ENCODE data around the gene TOLLIP.
"Not testable (repeated sequence)": the region's sequence is repeated elsewhere in the genome, so short reads cannot be mapped to it uniquely, and the experiment has no call there.

TOLLIP gene

DNA sequence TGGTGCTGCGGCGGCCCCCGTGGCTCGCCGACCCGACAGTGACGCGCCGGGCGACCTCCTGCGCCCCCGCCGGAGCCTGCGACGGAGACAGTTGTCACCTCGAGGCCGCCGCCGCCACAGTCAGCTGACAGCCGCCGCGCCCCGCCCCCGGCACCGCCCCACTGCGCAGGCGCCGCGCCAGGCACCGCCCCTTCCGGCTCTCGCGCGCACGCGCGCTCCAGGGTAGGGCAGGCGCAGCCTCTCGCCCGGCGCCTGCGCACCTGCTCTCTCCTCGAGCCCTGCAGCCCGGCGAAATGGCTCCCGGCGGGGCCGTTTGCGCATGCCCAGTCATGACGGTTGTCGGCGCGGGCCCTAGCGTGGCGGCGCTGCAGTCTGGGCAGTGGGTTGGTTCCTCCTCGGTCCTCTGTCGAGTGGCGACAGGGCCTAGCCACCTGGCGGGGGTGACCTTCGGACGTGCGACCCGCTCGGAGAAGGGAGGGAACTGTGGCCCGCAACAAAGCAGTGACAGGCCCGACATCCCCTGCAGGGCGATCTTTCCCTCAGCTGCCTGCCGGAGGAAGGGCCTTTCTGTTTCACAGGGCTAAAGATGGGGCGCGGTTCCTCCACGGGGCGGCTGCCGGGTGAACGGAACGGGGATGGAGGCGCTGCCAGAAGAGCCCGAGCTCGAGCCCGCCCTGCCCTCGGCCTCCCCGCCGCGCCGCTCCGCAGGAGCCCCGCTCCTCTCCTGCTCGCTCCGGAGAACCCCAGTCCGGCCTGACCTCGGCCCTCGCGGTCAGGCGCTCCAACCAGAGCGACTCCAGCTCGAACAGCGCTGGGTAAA lies at the start of gene TOLLIP:
TOLLIP (minus strand) TSS at position 135 of the 820 bp plus-strand sequence; CDS start at position 1, 134 bp downstream.
- DNase-seq (ENCODE audit: low read depth), result peak; percentile 96

DNA sequence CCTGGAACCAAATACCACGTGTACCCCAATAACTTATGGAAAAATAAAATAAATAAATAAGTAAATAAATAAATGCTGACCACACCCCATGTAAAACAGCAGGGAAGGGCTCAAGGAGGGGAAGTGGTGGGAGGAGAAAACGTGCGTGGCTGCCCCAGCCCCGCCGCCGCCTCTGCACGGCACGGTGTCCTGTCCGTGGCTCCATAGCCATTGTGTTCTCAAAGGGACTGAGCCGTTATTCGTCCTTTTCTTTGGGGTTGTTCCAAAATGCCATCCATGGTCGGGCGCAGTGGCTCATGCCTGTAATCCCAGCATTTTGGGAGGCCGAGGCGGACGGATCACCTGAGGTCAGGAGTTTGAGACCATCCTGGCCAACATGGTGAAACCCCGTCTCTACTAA lies 49.5 kb upstream of the TOLLIP start:
- not testable (repeated sequence) for DNase-seq (ENCODE audit: low read depth)

DNA sequence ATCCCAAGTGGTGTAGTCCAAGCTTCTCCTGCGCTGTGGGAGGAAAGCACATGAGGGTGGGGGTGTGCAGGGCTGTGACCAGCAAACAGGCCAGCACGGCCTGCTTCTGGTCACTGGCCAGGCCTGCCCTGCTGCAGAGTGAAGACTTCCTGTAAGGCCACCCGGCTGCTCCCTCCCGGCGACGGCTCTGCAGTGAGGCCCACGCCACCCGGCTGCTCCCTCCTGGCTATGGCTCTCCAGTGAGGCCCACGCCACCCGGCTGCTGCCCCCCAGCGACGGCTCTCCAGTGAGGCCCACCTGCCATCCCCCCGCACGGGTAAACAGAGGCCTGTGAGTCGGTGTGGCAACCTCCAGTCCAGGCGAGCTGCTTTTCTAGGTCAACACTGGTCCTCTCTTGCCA lies 48.9 kb upstream of the TOLLIP start:
- DNase-seq (ENCODE audit: low read depth), result no peak

DNA sequence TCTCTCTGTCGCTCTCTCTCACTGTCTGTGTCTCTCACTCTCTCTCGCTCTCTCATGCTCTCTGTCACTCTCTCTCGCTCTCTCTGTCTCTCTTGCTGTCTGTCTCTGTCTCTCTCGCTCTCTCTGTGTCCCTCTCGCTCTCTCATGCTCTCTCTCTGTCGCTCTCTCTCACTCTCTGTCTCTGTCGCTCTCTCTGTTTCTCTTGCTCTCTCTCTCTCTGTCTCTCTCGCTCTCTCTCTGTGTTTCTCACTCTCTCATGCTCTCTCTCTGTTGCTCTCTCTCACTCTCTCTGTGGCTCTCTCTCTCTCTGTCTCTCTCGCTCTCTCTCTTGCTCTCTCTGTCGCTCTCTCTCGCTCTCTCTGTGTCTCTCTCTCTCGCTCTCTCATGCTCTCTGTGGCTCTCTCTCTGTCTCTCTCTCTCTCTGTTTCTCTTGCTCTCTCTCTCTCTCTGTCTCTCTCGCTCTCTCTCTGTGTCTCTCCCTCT lies 47.1 kb upstream of the TOLLIP start:
- no peak for DNase-seq (ENCODE audit: low read depth)

DNA sequence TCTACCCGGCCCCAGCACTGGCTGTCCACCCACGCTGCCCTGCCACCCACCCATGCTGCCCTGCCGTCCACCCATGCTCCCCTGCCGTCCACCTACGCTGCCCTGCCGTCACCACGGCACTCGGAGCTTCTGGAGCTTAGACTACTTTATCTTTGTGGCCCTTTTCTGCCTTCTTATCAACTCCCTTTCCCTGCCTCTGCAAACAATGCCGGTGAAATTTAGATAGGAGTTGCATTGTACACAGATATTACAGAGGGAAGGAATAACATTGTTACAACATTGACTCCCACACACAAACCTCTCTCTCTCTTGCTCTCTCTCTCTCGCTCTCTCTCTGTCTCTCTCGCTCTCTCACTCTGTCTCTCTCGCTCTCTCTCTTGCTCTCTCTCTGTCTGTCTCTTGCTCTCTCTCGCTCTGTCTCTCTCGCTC lies 46.6 kb upstream of the TOLLIP start:
- DNase-seq (ENCODE audit: low read depth), result no peak

DNA sequence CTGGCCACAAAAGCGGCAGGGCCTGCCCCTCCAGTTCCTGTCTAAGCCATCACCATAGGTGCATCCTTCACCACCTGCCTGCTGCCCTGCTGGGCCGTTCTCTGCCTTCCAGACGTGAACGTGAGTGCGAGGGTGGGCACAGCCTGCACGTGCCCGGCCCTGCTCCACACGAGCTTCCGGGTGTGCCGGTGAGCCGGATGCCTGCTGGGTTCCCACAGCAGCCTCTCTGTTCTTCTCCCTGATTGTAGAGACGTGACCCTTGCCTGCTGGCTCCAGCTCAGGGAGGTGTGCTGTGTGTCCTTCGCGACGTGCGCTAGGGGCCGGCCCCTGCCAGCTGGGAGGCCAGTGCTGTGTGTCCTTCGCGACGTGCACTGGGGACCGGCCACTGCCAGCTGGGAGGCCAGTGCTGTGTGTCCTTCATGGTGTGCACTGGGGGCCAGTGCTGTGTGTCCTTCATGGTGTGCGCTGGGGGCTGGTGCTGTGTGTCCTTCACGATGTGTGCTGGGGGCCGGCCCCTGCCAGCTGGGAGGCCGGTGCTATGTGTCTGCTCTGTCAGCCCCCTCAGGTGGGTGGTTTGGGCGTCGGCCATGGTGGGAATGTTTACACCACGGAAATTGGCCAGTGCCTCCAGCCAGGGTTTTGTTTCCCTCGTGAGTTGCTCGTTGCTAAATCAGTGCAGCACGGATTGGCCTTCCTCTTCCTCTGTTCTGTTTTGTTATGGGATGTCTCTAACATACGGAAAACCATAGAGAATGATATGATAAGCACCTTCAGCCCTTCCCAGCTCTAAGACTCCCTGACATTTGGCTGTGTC lies 44.9 kb upstream of the TOLLIP start:
- no peak for DNase-seq (ENCODE audit: low read depth)

DNA sequence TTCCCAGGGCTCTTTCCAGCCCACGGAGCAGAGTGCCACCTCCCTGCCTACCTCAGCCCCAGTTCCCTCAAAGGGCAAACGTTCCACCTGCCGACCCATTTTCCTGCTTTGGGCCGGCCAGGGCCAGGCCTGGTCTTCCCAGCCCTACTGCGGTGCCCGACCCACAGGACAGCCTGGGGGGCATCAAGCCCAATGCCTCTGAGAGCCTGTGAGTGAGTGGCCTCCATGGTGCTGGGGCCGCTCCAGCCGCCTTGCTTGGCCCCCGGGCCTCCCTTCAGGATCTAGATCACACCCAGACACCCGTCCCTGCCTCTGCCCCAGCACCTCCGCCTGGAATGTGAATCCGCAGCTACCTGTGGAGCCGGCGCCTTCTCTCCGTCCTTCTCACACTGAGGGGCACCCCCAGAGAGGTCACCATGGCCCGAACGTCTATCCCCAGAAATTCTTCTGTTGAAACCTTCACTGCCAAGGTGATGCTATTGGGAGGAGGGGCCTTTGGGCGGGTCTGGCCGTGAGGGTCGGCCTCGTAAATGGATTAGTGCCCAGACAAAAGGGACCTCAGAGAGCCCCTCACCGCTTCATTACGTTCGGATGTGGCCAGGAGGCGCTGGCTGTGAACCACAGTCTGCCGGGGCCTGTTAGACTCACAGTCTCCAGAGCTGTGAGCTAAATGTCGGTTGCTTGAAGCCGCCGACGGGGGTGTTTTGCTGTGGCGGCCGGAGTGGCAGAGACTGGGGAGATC lies 44.1 kb upstream of the TOLLIP start:
- DNase-seq (ENCODE audit: low read depth), result no peak

DNA sequence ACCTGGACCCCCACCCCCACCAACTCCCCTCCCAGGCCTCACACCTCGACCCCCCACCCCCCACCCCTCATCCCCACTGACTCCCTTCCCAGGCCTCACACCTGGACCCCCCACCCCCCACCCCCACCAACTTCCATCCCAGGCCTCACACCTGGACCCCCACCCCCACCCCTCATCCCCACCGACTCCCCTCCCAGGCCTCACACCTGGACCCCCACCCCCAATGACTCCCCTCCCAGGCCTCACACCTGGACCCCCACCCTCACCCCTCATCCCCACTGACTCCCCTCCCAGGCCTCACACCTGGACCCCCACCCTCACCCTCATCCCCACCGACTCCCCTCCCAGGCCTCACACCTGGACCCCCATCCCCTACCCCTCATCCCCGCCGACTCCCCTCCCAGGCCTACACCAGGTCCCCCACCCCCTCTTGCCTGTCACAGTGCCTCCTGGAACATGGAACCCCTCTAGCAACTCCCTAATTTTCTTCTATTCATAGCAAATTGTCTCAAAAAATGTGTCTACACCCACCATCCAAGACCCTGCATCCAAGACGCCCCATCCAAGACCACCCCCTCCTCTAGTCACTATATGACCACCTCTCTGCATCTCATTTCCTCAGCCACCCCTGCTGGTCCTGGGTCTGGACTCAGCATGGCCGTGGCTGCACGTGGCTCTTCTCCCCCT lies 43.4 kb upstream of the TOLLIP start:
- no peak for DNase-seq (ENCODE audit: low read depth)

DNA sequence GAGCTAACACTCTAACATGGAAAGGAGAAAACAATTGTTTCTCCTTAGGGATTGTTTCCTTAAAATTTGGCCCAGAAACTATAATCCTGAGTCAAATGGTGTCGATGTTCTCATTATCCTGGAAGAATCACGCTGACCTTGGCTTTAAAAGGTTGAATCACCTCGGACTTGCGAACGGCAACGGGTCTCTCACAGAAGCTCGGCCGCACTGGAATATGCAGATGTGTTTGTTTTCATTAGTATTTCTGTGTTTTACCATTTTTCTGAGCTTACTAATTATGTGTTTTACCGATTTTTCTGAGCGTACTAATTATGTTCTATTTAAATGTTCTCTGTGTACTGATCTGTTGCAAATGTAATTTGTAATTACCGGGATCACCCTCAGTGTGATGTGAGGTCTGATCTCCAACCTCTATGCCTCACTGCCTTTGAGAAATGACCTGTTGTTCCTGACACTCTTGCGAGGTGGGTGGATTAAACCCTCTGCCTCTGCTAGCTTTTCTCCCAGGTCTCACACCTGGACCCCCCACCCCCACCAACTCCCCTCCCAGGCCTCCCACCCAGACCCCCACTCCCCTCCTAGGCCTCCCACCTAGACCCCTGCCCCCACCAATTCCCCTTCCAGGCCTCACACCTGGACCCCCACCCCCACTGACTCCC lies 42.0 kb upstream of the TOLLIP start:
- DNase-seq (ENCODE audit: low read depth), result no peak

DNA sequence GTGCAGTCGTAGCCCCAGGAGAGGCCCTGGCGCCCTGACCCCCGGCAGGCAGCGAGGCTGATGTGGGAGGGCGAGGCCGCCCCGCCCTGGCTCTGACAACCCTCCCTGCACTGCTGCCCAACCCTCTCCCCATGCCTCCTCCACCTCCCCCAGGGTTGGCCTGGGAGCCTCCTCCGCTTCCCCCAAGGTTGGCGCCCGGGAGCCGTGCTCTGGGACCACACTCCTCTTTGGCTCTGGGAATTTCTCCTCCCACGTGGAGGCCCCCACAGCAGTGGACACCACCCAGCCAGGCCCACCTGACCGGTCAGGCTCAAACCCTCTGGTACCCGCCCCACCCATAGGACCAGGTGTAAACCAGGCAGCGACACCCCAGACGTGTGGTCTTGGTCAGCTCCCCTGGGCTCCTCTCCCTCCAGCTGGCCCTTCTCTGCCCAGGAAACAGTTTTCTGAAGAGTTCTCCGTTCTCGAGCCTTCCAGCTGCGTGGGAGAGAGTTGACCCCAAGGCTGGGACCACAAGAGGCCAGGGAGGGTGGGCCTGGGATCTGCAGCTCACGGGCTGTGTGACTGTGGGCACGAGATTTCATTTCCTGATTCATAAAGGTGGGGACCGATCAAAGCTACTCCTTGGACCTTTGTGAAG lies 40.8 kb upstream of the TOLLIP start:
- DNase-seq (ENCODE audit: low read depth), result no peak

DNA sequence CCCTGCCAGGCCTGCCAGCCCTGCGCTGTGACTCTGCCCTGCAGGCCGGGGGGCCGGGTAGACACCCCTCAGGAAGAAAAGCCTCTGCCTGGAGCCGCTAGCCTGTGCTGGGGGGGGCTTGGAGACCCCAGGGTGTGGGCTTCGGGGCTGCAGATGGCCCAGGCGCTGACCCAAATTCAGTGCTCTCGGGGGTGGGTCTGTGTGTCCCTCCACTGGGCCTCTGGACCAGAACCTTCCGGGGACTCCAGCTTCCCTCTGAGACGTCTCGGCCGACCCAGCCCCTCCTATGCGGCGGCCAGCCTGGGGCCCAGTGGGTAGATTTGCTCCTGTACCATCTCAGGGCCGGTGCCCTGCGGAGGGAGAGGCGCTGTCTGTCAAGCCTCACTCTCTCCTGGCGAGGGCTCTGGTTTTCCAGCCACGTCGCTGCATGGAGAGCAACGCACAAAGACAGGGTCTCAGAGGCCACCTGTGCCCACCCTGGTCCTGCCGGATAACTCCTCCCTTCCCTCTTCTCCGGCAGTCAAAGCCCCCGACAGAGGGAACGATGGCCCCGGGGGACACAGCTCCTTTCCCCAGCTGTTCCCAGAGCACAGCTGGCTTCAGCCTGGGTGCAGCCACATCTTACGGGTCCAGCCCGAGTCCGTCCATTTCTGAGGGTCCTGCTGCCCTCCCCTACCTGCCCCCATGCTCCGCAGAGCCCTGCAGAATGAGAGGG lies 40.1 kb upstream of the TOLLIP start:
- no peak for DNase-seq (ENCODE audit: low read depth)

DNA sequence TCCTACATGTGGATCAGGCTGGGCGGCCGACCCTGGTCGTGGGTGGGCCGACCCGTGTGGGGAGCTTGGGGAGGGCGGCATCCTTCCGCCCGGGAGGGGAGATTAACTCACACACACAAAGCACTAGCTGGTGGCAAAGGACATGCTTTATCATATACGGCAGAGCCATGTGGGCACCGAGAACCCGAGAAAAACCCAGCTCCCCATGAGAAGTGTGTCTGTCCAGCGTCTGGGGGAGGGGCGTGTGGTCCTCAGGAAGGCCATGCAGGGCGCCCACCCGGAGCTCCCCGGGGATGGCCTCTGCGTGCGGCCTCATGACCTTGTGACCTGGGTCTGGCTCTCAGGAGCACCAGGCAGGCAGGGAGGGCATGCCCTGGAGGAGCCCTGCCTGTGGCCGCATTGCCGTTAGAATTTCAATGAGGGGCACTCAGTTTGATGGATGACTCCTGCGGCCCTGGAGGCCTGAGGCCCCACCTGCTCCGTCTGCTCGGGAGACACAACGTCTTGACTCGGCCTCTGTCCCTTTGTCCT lies 39.4 kb upstream of the TOLLIP start:
- no peak for DNase-seq (ENCODE audit: low read depth)

DNA sequence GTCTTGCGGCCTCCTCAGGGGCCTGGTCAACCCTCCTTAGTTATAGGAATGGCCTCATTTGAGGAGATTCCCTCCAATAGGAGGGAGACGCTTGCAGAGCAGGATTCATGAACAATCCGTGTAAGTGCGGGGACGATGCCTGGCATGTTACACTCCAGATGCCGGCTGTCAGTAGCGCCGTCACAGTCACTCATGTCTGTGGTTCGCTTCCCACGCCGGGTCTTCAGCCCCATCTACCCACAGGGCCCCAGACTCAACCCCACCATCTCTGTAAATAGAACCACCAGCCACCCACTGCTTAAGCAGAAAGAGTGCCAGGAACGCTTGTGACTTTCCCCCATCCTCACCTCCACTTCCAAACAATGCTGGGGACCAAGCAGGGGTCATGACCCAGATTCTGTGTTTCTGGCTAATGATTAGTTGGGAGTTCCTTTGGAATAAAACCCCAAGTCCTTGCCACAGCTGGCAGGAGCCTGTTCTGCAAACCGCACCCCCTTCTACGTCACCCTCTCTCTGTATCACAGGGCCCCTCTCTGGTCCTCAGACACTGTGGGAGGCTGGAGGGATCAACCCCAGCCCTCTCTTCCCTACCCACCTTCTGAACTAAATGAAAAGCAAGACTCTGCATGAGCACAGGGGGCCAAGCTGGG lies 38.8 kb upstream of the TOLLIP start:
- DNase-seq (ENCODE audit: low read depth), result no peak

DNA sequence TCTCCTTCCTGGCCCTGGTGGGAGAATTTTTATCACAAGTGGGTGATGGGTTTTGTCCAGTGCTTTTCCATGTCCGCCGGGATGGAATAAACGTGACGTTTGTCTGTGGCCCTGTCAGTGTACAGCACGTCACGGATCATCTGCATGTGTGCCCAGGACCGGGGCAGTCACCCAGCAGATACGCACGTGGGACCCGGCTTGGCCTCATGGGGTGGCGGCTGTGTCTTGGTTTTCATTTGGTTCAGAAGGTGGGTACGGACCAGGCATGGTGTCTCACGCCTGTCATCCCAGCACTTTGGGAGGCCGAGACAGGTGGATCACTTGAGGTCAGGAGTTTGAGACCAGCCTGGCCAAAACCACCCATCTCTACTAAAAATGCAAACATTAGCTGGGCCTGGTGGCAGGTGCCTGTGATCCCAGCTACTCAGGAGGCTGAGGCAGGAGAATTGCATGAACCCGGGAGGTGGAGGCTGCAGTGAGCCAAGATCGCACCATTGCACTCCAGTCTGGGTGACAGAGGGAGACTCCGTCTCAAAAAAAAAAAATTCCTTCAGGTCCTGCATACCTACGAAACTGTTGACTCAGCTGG lies 38.1 kb upstream of the TOLLIP start:
- DNase-seq (ENCODE audit: low read depth), result not testable (repeated sequence)

DNA sequence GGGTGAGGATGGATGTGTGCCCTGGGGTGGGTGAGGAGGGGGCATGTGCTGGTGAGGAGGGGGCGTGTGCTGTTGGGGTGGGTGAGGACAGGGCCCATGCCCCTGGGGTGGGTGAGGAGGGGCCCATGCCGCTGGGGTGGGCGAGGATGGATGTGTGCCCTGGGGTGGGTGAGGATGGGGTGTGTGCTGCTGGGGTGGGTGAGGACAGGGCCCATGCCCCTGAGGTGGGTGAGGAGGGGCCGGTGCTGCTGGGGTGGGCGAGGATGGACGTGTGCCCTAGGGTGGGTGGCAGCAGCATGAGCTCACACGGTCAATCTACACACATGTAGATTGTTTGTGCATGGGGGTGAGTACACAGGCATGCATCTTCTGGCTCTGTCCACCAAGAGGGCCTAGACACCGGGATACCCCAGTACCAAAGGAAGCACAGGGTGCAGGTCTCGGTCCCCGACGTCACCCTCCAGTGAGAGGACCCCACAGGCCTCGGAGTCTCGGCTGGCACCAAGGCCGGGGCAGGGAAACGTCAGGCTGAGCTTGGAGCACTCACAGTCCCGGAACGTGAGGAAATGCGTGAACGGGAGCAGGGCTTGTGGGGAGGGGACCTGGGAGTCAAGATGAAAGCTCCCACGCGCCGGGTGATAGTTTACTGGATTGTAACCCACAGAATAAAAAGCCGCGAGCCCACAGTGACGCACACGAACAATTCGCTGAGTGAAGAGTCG lies 37.4 kb upstream of the TOLLIP start:
- no peak for DNase-seq (ENCODE audit: low read depth)

DNA sequence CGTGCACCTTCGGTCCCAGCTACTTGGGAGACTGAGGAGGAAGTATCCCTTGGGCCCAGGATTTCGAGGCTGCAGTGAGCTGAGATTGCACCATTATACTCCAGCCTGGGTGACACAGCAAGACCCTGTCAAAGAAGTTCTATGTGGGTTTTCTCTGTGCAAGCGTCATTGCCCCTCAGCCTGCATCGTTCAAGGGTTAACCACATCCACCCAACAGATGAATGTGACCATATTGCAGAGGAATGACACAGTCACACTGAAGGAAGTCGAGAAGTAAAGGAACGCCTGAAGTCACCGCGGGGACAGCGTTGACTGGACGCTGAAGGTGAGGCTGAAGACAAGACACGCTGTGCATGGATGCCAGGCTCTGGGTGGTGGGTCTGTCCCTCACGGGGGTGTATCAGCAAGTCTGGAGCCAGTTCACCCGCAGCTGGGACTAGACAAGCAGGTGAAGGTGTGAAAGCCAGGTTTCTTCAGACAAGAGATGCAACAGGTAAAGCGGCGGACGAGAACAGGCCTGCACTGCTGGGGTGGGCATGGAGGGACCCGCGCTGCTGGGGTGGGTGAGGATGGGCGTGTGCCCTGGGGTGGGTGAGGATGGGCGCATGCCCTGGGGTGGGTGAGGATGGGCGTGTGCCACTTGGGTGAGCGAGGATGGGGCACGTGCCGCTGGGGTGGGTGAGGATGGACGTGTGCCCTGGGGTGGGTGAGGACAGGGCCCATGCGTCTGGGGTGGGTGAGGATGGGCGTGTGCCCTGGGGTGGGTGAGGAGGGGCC lies 36.5 kb upstream of the TOLLIP start:
- DNase-seq (ENCODE audit: low read depth), result no peak

DNA sequence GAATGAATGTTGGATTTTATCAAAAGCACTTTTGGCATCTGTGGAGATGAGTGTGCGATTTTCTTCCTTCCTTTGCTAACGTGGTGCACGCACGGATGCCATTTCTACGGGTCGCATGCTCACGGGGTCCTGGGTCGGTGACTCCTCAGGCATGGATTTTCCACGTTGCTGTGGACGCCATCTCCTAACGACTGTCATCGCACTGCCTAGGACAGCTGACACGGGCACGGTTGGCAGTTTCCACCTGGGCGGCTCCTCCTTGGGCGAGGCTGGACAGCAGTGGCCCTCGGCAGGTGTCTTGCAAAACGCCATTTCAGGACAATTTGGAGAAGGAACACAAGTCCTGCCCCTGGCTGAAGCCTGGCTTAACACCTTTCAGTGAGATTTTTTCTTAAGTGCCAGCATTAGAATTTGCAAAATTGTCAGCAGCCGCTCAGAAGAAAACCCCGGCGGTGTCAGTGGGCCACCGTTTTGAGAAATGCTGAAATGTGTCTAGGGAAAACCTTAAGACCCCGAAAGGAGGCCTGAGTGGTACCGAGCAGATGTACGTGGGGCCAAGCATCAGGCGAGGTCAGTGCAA lies 34.7 kb upstream of the TOLLIP start:
- no peak for DNase-seq (ENCODE audit: low read depth)

Measured in activated gamma-delta T cell treated with anti-CD3 and anti-CD28 coated beads, Interleukin-2, amount 50 U/mL, for 16 hours (primary cell).